Lower leg skin (tissue), 3 donors: ENCODE measurements around the gene SMCO4.

ENCODE experiments used
- POLR2A ChIP-seq, 2 donors: fragments of 450-650 bp; IDR thresholded peaks; one replicate each; pipeline ENCODE4 v1.6.1; 2016 to 2017; ENCODE audit warnings: antibody characterized with exemption in 2 of 2, mild to moderate bottlenecking in 1 of 2, moderate library complexity in 1 of 2
- TF ChIP-seq, protein P1 (sequence below), 3 donors: fragments of 450-650 bp; IDR thresholded peaks; one replicate each; pipeline ENCODE4 v1.5.1; 2016; ENCODE audit warnings: antibody characterized with exemption in 3 of 3, mild to moderate bottlenecking in 3 of 3, moderate library complexity in 2 of 3

DNA sequence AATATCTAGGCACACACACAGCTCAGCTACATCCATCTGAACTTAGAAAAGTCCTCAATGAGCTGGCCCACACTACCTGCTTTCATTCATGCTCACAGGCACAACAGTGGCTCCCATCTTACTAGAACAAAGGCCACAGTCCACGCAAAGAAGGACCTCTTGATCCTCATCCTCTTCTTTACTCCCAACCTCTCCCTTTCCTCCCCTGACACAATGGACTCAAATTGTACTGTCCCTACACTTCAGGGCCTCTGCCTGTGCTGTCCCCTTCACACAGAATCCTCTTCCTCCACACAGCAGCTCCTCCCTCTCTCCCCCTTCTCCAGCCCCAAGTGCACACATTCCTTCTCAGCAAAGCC is 12.7 kb downstream of the SMCO4 start:
- TF ChIP-seq, protein P1, sequence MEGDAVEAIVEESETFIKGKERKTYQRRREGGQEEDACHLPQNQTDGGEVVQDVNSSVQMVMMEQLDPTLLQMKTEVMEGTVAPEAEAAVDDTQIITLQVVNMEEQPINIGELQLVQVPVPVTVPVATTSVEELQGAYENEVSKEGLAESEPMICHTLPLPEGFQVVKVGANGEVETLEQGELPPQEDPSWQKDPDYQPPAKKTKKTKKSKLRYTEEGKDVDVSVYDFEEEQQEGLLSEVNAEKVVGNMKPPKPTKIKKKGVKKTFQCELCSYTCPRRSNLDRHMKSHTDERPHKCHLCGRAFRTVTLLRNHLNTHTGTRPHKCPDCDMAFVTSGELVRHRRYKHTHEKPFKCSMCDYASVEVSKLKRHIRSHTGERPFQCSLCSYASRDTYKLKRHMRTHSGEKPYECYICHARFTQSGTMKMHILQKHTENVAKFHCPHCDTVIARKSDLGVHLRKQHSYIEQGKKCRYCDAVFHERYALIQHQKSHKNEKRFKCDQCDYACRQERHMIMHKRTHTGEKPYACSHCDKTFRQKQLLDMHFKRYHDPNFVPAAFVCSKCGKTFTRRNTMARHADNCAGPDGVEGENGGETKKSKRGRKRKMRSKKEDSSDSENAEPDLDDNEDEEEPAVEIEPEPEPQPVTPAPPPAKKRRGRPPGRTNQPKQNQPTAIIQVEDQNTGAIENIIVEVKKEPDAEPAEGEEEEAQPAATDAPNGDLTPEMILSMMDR (IDR thresholded peaks at IDR 0.05): no peak
- no peak for TF ChIP-seq POLR2A (IDR thresholded peaks at IDR 0.05)
